ENCODE results near the gene NFATC3. TPM values are rescaled to one million over a fixed set of nuclear protein-coding genes. Genes with fewer than 3 reads are reported as not detected.

Gene NFATC3
- total RNA-seq, 1 experiment from 2014 or later = 33.0 TPM

DNA sequence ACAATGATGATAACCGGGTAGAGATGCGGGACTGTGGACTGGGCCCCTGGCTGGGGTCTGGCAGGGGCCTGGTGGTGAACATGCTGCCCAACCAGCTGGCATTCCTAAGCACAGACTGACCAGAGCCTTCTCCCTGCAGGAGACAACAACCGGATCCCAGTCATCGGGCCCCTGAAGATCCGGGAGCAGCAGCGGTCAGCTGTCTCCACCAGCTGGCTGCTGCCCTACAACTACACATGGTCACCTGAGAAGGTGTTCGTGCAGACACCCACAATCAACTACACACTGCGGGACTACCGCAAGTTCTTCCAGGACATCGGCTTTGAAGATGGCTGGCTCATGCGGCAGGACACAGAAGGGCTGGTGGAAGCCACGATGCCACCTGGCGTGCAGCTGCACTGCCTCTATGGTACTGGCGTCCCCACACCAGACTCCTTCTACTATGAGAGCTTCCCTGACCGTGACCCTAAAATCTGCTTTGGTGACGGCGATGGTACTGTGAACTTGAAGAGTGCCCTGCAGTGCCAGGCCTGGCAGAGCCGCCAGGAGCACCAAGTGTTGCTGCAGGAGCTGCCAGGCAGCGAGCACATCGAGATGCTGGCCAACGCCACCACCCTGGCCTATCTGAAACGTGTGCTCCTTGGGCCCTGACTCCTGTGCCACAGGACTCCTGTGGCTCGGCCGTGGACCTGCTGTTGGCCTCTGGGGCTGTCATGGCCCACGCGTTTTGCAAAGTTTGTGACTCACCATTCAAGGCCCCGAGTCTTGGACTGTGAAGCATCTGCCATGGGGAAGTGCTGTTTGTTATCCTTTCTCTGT is 174.0 kb downstream of the NFATC3 start:
- H4K91ac ChIP-seq (ENCODE audit: insufficient read length, low read depth, low read length) = no peak overlapping the region
- no peak overlapping the region for H3K27ac Mint-ChIP-seq
- H2BK12ac ChIP-seq (ENCODE audit: insufficient read length, low read depth, low read length) = no peak overlapping the region
- H3K9me3 Mint-ChIP-seq = no peaks in the 10 kb centered on the region
- H3K4ac ChIP-seq (ENCODE audit: low read depth, low read length) = no peak overlapping the region
- no peaks in the 10 kb centered on the region for H3K79me2 ChIP-seq (ENCODE audit: insufficient read depth, low read length)
- H3K18ac ChIP-seq (ENCODE audit: insufficient read length, low read depth, low read length) = no peak overlapping the region
- H3T11ph ChIP-seq (ENCODE audit: low read length) = no peak overlapping the region
- no peak overlapping the region for H3K56ac ChIP-seq (ENCODE audit: insufficient read length, low read depth, low read length)
- H3K4me1 ChIP-seq (ENCODE audit: insufficient read depth, low read length) = no peaks in the 10 kb centered on the region
- no peaks in the 10 kb centered on the region for H3K27me3 ChIP-seq (ENCODE audit: insufficient read depth, low read length)
- H3K4me3 Mint-ChIP-seq = no peak overlapping the region
- H2BK120ac ChIP-seq (ENCODE audit: low read depth, low read length, poor library complexity, severe bottlenecking) = no peak overlapping the region
- H3K79me1 ChIP-seq (ENCODE audit: insufficient read depth, low read depth, low read length, poor library complexity, severe bottlenecking) = no peaks in the 10 kb centered on the region
- H3K27me3 Mint-ChIP-seq (ENCODE audit: low read depth) = peaks cover 5% of the 10 kb centered on the region
- no peak overlapping the region for H2AK5ac ChIP-seq (ENCODE audit: insufficient read length, low read length)
- H4K8ac ChIP-seq (replicated peaks; ENCODE audit: insufficient read length, low read depth, low read length) = no peak overlapping the region
- no peaks in the 10 kb centered on the region for H3K9me3 ChIP-seq (ENCODE audit: control insufficient read depth, low read depth, low read length)
- H3K23ac ChIP-seq (ENCODE audit: insufficient read length, low read depth, low read length) = no peak overlapping the region
- no peaks in the 10 kb centered on the region for H3K23me2 ChIP-seq (ENCODE audit: insufficient read length, low read depth, low read length, poor library complexity, severe bottlenecking)
- no peak for DNase-seq
- H3K9ac ChIP-seq (ENCODE audit: extremely low read depth, insufficient read length, low read length) = no peak overlapping the region
- no peak overlapping the region for H4K5ac ChIP-seq (ENCODE audit: insufficient read length, low read depth, low read length)
- H3K4me1 Mint-ChIP-seq = 0 out of 4 replicates have a peak, but pooled peaks cover 0 to 3% of the 10 kb centered on the region in 2 experiments
- H3K4me2 ChIP-seq (ENCODE audit: insufficient read depth, insufficient read length, low read length) = no peak overlapping the region
- TF ChIP-seq, protein P1, sequence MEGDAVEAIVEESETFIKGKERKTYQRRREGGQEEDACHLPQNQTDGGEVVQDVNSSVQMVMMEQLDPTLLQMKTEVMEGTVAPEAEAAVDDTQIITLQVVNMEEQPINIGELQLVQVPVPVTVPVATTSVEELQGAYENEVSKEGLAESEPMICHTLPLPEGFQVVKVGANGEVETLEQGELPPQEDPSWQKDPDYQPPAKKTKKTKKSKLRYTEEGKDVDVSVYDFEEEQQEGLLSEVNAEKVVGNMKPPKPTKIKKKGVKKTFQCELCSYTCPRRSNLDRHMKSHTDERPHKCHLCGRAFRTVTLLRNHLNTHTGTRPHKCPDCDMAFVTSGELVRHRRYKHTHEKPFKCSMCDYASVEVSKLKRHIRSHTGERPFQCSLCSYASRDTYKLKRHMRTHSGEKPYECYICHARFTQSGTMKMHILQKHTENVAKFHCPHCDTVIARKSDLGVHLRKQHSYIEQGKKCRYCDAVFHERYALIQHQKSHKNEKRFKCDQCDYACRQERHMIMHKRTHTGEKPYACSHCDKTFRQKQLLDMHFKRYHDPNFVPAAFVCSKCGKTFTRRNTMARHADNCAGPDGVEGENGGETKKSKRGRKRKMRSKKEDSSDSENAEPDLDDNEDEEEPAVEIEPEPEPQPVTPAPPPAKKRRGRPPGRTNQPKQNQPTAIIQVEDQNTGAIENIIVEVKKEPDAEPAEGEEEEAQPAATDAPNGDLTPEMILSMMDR (conservative IDR thresholded peaks at IDR 0.05) = no peak
- no CpG with 5 or more reads among the region's 27 CpGs for WGBS (ENCODE audit: extremely low coverage, insufficient read length, low lambda C conversion rate)
- no peak overlapping the region for H2BK5ac ChIP-seq (ENCODE audit: insufficient read length, low read length)
- no peak overlapping the region for H3K14ac ChIP-seq (ENCODE audit: insufficient read depth, low read length)
- H2BK20ac ChIP-seq (ENCODE audit: low read depth, low read length, poor library complexity, severe bottlenecking) = no peak overlapping the region
- no peak overlapping the region for H3K27ac ChIP-seq (ENCODE audit: insufficient read length, low read depth, low read length)
- no peak overlapping the region for H2AFZ ChIP-seq (ENCODE audit: low read length)
- H4K20me1 ChIP-seq (ENCODE audit: control insufficient read depth, insufficient read depth, insufficient read length) = no peaks in the 10 kb centered on the region
- H3K36me3 Mint-ChIP-seq (ENCODE audit: insufficient read depth in 1 of 3, low read depth in 3 of 3) = peaks cover 0 to 8% (median 2%) of the 10 kb centered on the region in 3 experiments; a peak in 4 of 7 replicates
- H2BK15ac ChIP-seq (ENCODE audit: low read depth, low read length) = no peak overlapping the region
